Glutamatergic neuron (in vitro differentiated cells): ENCODE results near the gene BCAP31. TPM values are rescaled to one million over a fixed set of nuclear protein-coding genes. Genes with fewer than 3 reads are reported as not detected.
A peak's percentile ranks its signal among the peaks of the same experiment; 100 is the strongest.

ENCODE experiments used
- DNase-seq: peaks from one replicate; pipeline ENCODE4 v3.0.0; 2022
- H3K27ac Mint-ChIP-seq: one replicate; pipeline ENCODE4 v1.8.0; 2020; ENCODE audit warnings: mild to moderate bottlenecking, mixed read lengths, inconsistent platforms; ENCODE audit not compliant: unreplicated experiment
- H3K27me3 Mint-ChIP-seq: one replicate; pipeline ENCODE4 v1.8.0; 2020; ENCODE audit warnings: mild to moderate bottlenecking, moderate library complexity, mixed read lengths, inconsistent platforms; ENCODE audit not compliant: unreplicated experiment
- H3K36me3 Mint-ChIP-seq: one replicate; pipeline ENCODE4 v1.8.0; 2020; ENCODE audit warnings: mild to moderate bottlenecking, mixed read lengths, inconsistent platforms; ENCODE audit not compliant: unreplicated experiment
- H3K4me1 Mint-ChIP-seq: one replicate; pipeline ENCODE4 v1.8.0; 2020; ENCODE audit warnings: mild to moderate bottlenecking, low read depth, mixed read lengths, inconsistent platforms; ENCODE audit not compliant: unreplicated experiment
- H3K4me3 Mint-ChIP-seq: one replicate; pipeline ENCODE4 v1.8.0; 2020; ENCODE audit warnings: mild to moderate bottlenecking, mixed read lengths, inconsistent platforms; ENCODE audit not compliant: unreplicated experiment
- H3K9me3 Mint-ChIP-seq: one replicate; pipeline ENCODE4 v1.8.0; 2020; ENCODE audit warnings: mild to moderate bottlenecking, moderate library complexity, mixed read lengths, inconsistent platforms; ENCODE audit not compliant: unreplicated experiment
- CTCF ChIP-seq: fragments of 200-600 bp; sonication (generic); IDR thresholded peaks from one replicate; pipeline ENCODE4 v1.5.0; 2021; ENCODE audit not compliant: partially characterized antibody, unreplicated experiment
- total RNA-seq: library from RNA; stranded (reverse); fragmentation: NEBNext Ultra II Directional; extraction: Animal tissue kit (Norgen Biotek cat#: 25700); gene quantifications from one replicate; pipeline ENCODE4 v1.2.1, GENCODE V29; 2021; ENCODE audit not compliant: unreplicated experiment

Gene BCAP31
- total RNA-seq, 1 donor from 2014 or later: 155 TPM

GRCh38 chrX:153722704-153723350 lies 1.4 kb downstream of the BCAP31 start:
- TF ChIP-seq CTCF: no peak
- Mint-ChIP-seq H3K27me3 (no peaks in the 10 kb centered on the region), H3K27ac (peak overlapping the region; percentile 70), H3K9me3 (peaks cover 5% of the 10 kb centered on the region), H3K4me1 (peaks cover 10% of the 10 kb centered on the region), H3K36me3 (no peaks in the 10 kb centered on the region), H3K4me3 (peak overlapping the region; percentile 88)
- DNase-seq: no peak

GRCh38 chrX:153719701-153720100 lies 4.5 kb downstream of the BCAP31 start:
- Mint-ChIP-seq H3K9me3 (peaks cover 3% of the 10 kb centered on the region), H3K27ac (no peak overlapping the region), H3K4me3 (no peak overlapping the region), H3K4me1 (peaks cover 5% of the 10 kb centered on the region), H3K27me3 (peaks cover 2% of the 10 kb centered on the region), H3K36me3 (no peaks in the 10 kb centered on the region)
- DNase-seq: no peak
- TF ChIP-seq CTCF: no peak

- H3K36me3 Mint-ChIP-seq: no peaks in the 10 kb centered on the region
- peaks cover 3% of the 10 kb centered on the region for H3K9me3 Mint-ChIP-seq
- DNase-seq: no peak
- H3K4me3 Mint-ChIP-seq: no peak overlapping the region
- peaks cover 5% of the 10 kb centered on the region for H3K4me1 Mint-ChIP-seq
- H3K27me3 Mint-ChIP-seq: peaks cover 2% of the 10 kb centered on the region
- no peak for TF ChIP-seq CTCF
- no peak overlapping the region for H3K27ac Mint-ChIP-seq
Observed at GRCh38 chrX:153719238-153719637, 4.9 kb downstream of the BCAP31 start.

GRCh38 chrX:153717445-153717844 lies 6.7 kb downstream of the BCAP31 start:
- TF ChIP-seq CTCF: no peak
- no peak for DNase-seq
- Mint-ChIP-seq H3K9me3 (peaks cover 3% of the 10 kb centered on the region), H3K4me3 (no peak overlapping the region), H3K4me1 (peaks cover 5% of the 10 kb centered on the region), H3K36me3 (no peaks in the 10 kb centered on the region), H3K27ac (no peak overlapping the region), H3K27me3 (peaks cover 2% of the 10 kb centered on the region)

- Mint-ChIP-seq H3K9me3 (no peaks in the 10 kb centered on the region), H3K36me3 (no peaks in the 10 kb centered on the region), H3K27me3 (peaks cover 2% of the 10 kb centered on the region), H3K4me1 (no peaks in the 10 kb centered on the region), H3K4me3 (no peak overlapping the region), H3K27ac (no peak overlapping the region)
- no peak for TF ChIP-seq CTCF
- DNase-seq: no peak
Observed at GRCh38 chrX:153714256-153714655, 9.9 kb downstream of the BCAP31 start.
